Astrocyte (in vitro differentiated cells and primary cell): ENCODE results near the gene LARGE1. TPM values are rescaled to one million over a fixed set of nuclear protein-coding genes. Genes with fewer than 3 reads are reported as not detected.
A peak's percentile ranks its signal among the peaks of the same experiment; 100 is the strongest.

Source experiments
- DNase-seq: peaks from one replicate; pipeline ENCODE4 v3.0.0-alpha.2; 2010; ENCODE audit warnings: low read depth
- FAIRE-seq: peaks from 2 replicates; lab custom pipeline; 2011; peaks lifted over from hg19 to GRCh38; lab: Jason Lieb, UNC
- H2AFZ ChIP-seq: 2 replicates; pipeline ENCODE4 v1.6.0; 2012; ENCODE audit warnings: low read depth, low read length, inconsistent platforms
- H3K27ac ChIP-seq: 2 replicates; pipeline ENCODE4 v1.5.1; 2011; ENCODE audit warnings: low read depth, low read length, inconsistent platforms
- H3K27me3 ChIP-seq: 2 replicates; pipeline ENCODE4 v1.6.0; 2011; ENCODE audit warnings: low read length, inconsistent platforms; ENCODE audit not compliant: insufficient read depth
- H3K36me3 ChIP-seq: 2 replicates; pipeline ENCODE4 v1.5.1; 2011; ENCODE audit warnings: low read length, inconsistent platforms; ENCODE audit not compliant: insufficient read depth
- H3K4me1 ChIP-seq: 2 replicates; pipeline ENCODE4 v1.5.1; 2011; ENCODE audit warnings: low read length, inconsistent platforms; ENCODE audit not compliant: insufficient read depth
- H3K4me2 ChIP-seq: 2 replicates; pipeline ENCODE4 v1.6.0; 2012; ENCODE audit warnings: low read length, inconsistent platforms
- H3K4me3 ChIP-seq: 2 replicates; pipeline ENCODE4 v1.5.1; 2011; ENCODE audit warnings: low read depth, mild to moderate bottlenecking, low read length, inconsistent platforms; ENCODE audit not compliant: insufficient read depth
- H3K79me2 ChIP-seq: 2 replicates; pipeline ENCODE4 v1.6.0; 2012; ENCODE audit warnings: mild to moderate bottlenecking, low read length, inconsistent platforms; ENCODE audit not compliant: insufficient read depth
- H3K9ac ChIP-seq: 2 replicates; pipeline ENCODE4 v1.6.0; 2012; ENCODE audit warnings: mild to moderate bottlenecking, low read length, inconsistent platforms
- H3K9me3 ChIP-seq: 2 replicates; pipeline ENCODE4 v1.5.1; 2012; ENCODE audit warnings: low read depth, mild to moderate bottlenecking, low read length, inconsistent platforms; ENCODE audit not compliant: insufficient read depth
- H4K20me1 ChIP-seq: 2 replicates; pipeline ENCODE4 v1.6.0; 2012; ENCODE audit warnings: low read length, inconsistent platforms; ENCODE audit not compliant: insufficient read depth
- H3K27ac Mint-ChIP-seq: one replicate; pipeline ENCODE4 v1.8.0; 2021; ENCODE audit warnings: mild to moderate bottlenecking, mixed read lengths; ENCODE audit not compliant: unreplicated experiment
- H3K27me3 Mint-ChIP-seq: one replicate; pipeline ENCODE4 v1.8.0; 2021; ENCODE audit warnings: low read depth, mixed read lengths; ENCODE audit not compliant: unreplicated experiment
- H3K36me3 Mint-ChIP-seq: one replicate; pipeline ENCODE4 v1.8.0; 2021; ENCODE audit warnings: low read depth, mixed read lengths; ENCODE audit not compliant: unreplicated experiment
- H3K4me1 Mint-ChIP-seq: one replicate; pipeline ENCODE4 v1.8.0; 2021; ENCODE audit warnings: low read depth, mixed read lengths; ENCODE audit not compliant: unreplicated experiment
- H3K4me3 Mint-ChIP-seq: one replicate; pipeline ENCODE4 v1.8.0; 2021; ENCODE audit warnings: mild to moderate bottlenecking, moderate library complexity, mixed read lengths; ENCODE audit not compliant: unreplicated experiment
- H3K9me3 Mint-ChIP-seq: one replicate; pipeline ENCODE4 v1.8.0; 2021; ENCODE audit warnings: mild to moderate bottlenecking, mixed read lengths; ENCODE audit not compliant: unreplicated experiment
- CTCF ChIP-seq: IDR thresholded peaks from 2 replicates; pipeline ENCODE4 v1.5.1; 2011; ENCODE audit warnings: low read depth, mild to moderate bottlenecking, inconsistent platforms, low read length, moderate library complexity; ENCODE audit not compliant: insufficient read depth
- EZH2 ChIP-seq: IDR thresholded peaks from 2 replicates; pipeline ENCODE4 v1.6.1; 2012; ENCODE audit warnings: mild to moderate bottlenecking, low read length, inconsistent platforms; ENCODE audit not compliant: insufficient read depth
- total RNA-seq: library from RNA; stranded (reverse); gene quantifications from 2 replicates; pipeline ENCODE4 v1.2.1, GENCODE V29; 2021

Gene LARGE1
- total RNA-seq, 1 donor from 2014 or later = 92.6 TPM

- H3K4me3 Mint-ChIP-seq = peak overlapping the region; percentile 90
- TF ChIP-seq CTCF (no peak), EZH2 (no peak)
- no peaks in the 10 kb centered on the region for H3K9me3 ChIP-seq
- H2AFZ ChIP-seq = peak overlapping the region; percentile 87
- peaks cover 24% of the 10 kb centered on the region for H4K20me1 ChIP-seq
- no peaks in the 10 kb centered on the region for H3K36me3 ChIP-seq
- H3K79me2 ChIP-seq = peaks cover 9% of the 10 kb centered on the region
- no peak overlapping the region for H3K27ac ChIP-seq
- DNase-seq (peak; percentile 9), FAIRE-seq (no peak)
- peak overlapping the region; percentile 100 for H3K4me2 ChIP-seq
- peaks cover 2% of the 10 kb centered on the region for H3K27me3 Mint-ChIP-seq
- peak overlapping the region; percentile 60 for H3K27ac Mint-ChIP-seq
- H3K9ac ChIP-seq = peak overlapping the region; percentile 63
- peaks cover 9% of the 10 kb centered on the region for H3K27me3 ChIP-seq
- H3K4me3 ChIP-seq = peak overlapping the region; percentile 80
- peaks cover 4% of the 10 kb centered on the region for H3K36me3 Mint-ChIP-seq
- peaks cover 8% of the 10 kb centered on the region for H3K4me1 ChIP-seq
- H3K9me3 Mint-ChIP-seq = no peaks in the 10 kb centered on the region
- peaks cover 17% of the 10 kb centered on the region for H3K4me1 Mint-ChIP-seq
Measured at GRCh38 chr22:33922349-33922681, 2.0 kb upstream of the LARGE1 start.

- Mint-ChIP-seq H3K27ac (peak overlapping the region; percentile 91), H3K9me3 (no peaks in the 10 kb centered on the region), H3K36me3 (peaks cover 4% of the 10 kb centered on the region), H3K4me3 (peak overlapping the region; percentile 95), H3K4me1 (peaks cover 22% of the 10 kb centered on the region), H3K27me3 (peaks cover 2% of the 10 kb centered on the region)
- no peaks in the 10 kb centered on the region for H3K9me3 ChIP-seq
- peak overlapping the region; percentile 80 for H3K4me3 ChIP-seq
- peak overlapping the region; percentile 100 for H3K4me2 ChIP-seq
- H3K27ac ChIP-seq = no peak overlapping the region
- H3K79me2 ChIP-seq = peaks cover 14% of the 10 kb centered on the region
- peaks cover 8% of the 10 kb centered on the region for H3K4me1 ChIP-seq
- no peaks in the 10 kb centered on the region for H3K36me3 ChIP-seq
- H2AFZ ChIP-seq = peak overlapping the region; percentile 99
- peak overlapping the region; percentile 83 for H3K9ac ChIP-seq
- peaks cover 30% of the 10 kb centered on the region for H4K20me1 ChIP-seq
- TF ChIP-seq EZH2 = no peak
- no peak for TF ChIP-seq CTCF
- DNase-seq (peak; percentile 60), FAIRE-seq (no peak)
- H3K27me3 ChIP-seq = peaks cover 9% of the 10 kb centered on the region
Measured at GRCh38 chr22:33921525-33922348, 1.5 kb upstream of the LARGE1 start.
